Peyer's patch (tissue), 4 donors: ENCODE data around the gene AHR. TPM values are rescaled to one million over a fixed set of nuclear protein-coding genes. Genes with fewer than 3 reads are reported as not detected.

Experiments used
- DNase-seq, 3 donors: peaks; one replicate each; pipeline ENCODE4 v3.0.0-alpha.2; 2017 to 2019
- H3K27ac ChIP-seq, 4 donors: fragments of 200-600 bp; sonication (generic); one replicate each; pipeline ENCODE4 v1.5.1; 2016 to 2019
- H3K27me3 ChIP-seq, 2 donors: fragments of 200-600 bp; sonication (generic); one replicate each; pipeline ENCODE4 v1.5.1; 2019
- H3K36me3 ChIP-seq, 3 donors: fragments of 200-600 bp; sonication (generic); one replicate each; pipeline ENCODE4 v1.5.1; 2016 to 2019
- H3K4me1 ChIP-seq, 4 donors: fragments of 200-600 bp; sonication (generic); one replicate each; pipeline ENCODE4 v1.5.1; 2016 to 2019
- H3K4me3 ChIP-seq, 4 donors: fragments of 200-600 bp; sonication (generic); 1 replicate in 3 of 4; 2 replicates in 1 of 4; pipeline ENCODE4 v1.5.1; 2016 to 2019; ENCODE audit warnings: mild to moderate bottlenecking in 1 of 4
- H3K9me3 ChIP-seq, 4 donors: fragments of 200-600 bp; sonication (generic); one replicate each; pipeline ENCODE4 v1.5.1; 2016 to 2019; ENCODE audit warnings: mild to moderate bottlenecking in 1 of 4
- POLR2A ChIP-seq, 2 donors: fragments of 450-650 bp; IDR thresholded peaks; one replicate each; pipeline ENCODE4 v1.5.1; 2017; ENCODE audit warnings: antibody characterized with exemption in 2 of 2, mild to moderate bottlenecking in 2 of 2, moderate library complexity in 2 of 2
- total RNA-seq, 4 donors: library from RNA; depleted of rRNA; stranded (reverse); fragments of >200 nt; gene quantifications; one replicate each; pipeline ENCODE4 v1.1.0, GENCODE V29; 2016
- TF ChIP-seq, protein P1 (sequence below), 6 experiments: fragments of 450-650 bp in 4 of 6; fragments of 200-600 bp in 2 of 6; sonication (generic) in 1 of 6; IDR thresholded peaks; one replicate each; pipeline ENCODE4 v1.5.1; 2017 to 2019; ENCODE audit warnings: antibody characterized with exemption in 6 of 6, mild to moderate bottlenecking in 3 of 6, moderate library complexity in 1 of 6

Gene AHR
- total RNA-seq, 4 donors from 2014 or later = 24.3 to 110 (median 39.4) TPM

DNA sequence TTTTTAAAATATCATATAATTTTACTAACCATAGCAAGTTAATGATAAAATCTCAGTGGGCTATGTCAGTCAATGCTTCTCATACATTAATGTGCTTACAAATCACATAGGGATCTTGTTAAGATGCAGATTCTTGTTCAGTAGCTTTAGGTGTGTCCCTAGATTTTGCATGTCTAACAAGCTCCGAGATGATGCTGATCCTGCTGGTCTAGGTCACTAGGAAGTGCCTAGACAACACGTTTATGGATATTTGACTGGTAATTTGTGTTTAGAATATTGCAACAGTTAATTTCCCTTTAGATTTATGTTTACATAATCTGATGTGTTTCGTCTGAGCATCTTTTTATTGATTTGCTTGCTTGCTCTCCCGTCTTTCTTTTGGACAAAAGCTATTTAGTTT is 12.7 kb downstream of the AHR start:
- Histone ChIP-seq H3K27ac (no peak overlapping the region), H3K36me3 (peaks cover 0 to 33% (median 0%) of the 10 kb centered on the region in 3 donors), H3K27me3 (no peaks in the 10 kb centered on the region), H3K4me3 (no peak overlapping the region), H3K9me3 (no peaks in the 10 kb centered on the region), H3K4me1 (peaks cover 0 to 10% (median 0%) of the 10 kb centered on the region in 4 donors)
- TF ChIP-seq, protein P1, sequence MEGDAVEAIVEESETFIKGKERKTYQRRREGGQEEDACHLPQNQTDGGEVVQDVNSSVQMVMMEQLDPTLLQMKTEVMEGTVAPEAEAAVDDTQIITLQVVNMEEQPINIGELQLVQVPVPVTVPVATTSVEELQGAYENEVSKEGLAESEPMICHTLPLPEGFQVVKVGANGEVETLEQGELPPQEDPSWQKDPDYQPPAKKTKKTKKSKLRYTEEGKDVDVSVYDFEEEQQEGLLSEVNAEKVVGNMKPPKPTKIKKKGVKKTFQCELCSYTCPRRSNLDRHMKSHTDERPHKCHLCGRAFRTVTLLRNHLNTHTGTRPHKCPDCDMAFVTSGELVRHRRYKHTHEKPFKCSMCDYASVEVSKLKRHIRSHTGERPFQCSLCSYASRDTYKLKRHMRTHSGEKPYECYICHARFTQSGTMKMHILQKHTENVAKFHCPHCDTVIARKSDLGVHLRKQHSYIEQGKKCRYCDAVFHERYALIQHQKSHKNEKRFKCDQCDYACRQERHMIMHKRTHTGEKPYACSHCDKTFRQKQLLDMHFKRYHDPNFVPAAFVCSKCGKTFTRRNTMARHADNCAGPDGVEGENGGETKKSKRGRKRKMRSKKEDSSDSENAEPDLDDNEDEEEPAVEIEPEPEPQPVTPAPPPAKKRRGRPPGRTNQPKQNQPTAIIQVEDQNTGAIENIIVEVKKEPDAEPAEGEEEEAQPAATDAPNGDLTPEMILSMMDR (IDR thresholded peaks at IDR 0.05) = no peak
- no peak for TF ChIP-seq POLR2A (IDR thresholded peaks at IDR 0.05)
- no peak for DNase-seq

DNA sequence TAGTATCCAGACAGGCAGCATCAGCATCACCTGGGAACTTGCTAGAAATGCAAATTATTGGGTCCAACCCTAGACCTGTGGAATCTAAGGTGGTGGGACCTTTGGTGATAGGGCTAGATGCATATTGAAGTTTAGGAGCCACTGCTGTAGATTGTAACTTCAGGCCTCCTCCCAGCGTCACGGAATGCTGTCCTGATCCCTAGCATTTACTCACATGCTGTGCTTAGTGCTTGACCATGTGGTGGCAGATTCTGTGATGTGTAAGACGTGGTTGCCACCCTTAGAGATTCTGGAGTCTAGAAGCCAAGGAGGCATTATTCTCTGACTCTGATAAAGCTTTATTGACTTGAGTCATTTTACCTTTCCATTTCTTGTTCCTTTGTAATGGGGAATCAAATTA is 13.5 kb downstream of the AHR start:
- Histone ChIP-seq H3K4me3 (no peak overlapping the region), H3K36me3 (peaks cover 0 to 33% (median 0%) of the 10 kb centered on the region in 3 donors), H3K9me3 (no peaks in the 10 kb centered on the region), H3K4me1 (peaks cover 0 to 3% (median 0%) of the 10 kb centered on the region in 4 donors), H3K27me3 (no peaks in the 10 kb centered on the region), H3K27ac (no peak overlapping the region)
- no peak for TF ChIP-seq POLR2A (IDR thresholded peaks at IDR 0.05)
- TF ChIP-seq, protein P1 (IDR thresholded peaks at IDR 0.05) = no peak
- DNase-seq = no peak

DNA sequence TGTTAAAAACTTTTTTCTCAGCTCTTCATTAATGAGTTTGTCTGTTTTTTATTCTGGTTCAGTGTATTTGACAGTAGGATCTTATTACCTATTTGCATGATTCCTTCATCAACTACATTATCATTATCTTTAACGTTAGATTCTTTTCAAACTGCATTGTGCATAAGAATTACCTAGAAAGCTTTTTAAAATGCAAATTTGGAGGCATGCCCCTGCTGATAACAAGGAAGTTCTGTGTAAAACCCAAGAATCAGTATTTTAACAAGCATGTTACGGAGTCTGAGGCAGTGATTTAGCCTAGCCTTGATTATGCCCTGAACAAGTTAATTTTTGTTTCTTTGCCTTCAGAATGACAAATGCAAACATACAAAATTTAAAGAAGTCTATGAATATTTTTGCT is 14.2 kb downstream of the AHR start:
- Histone ChIP-seq H3K36me3 (peaks cover 0 to 33% (median 0%) of the 10 kb centered on the region in 3 donors), H3K27ac (no peak overlapping the region), H3K27me3 (no peaks in the 10 kb centered on the region), H3K4me3 (no peak overlapping the region), H3K9me3 (no peaks in the 10 kb centered on the region), H3K4me1 (peaks cover 0 to 2% (median 0%) of the 10 kb centered on the region in 4 donors)
- TF ChIP-seq, protein P1 (IDR thresholded peaks at IDR 0.05) = no peak
- no peak for TF ChIP-seq POLR2A (IDR thresholded peaks at IDR 0.05)
- DNase-seq = no peak

DNA sequence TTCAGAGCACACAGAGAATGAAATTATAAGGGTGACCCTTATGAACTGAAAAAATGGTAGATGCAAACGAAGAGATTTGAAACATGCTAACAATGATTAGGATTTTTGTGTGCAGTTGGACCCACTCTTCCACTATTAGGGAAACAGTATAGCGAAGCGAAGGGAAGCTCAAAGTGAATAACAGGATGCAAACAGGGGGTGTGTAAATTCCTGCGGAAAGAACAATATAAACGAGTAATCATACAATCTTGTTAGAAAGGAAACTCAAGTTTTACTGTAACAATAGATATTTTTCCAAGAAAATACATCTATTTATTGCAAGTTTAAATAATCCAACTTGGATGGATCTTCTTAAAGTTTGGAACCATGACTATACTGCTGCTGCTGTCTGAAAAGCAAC is 14.7 kb downstream of the AHR start:
- Histone ChIP-seq H3K27me3 (no peaks in the 10 kb centered on the region), H3K9me3 (no peaks in the 10 kb centered on the region), H3K36me3 (peaks cover 0 to 33% (median 0%) of the 10 kb centered on the region in 3 donors), H3K4me3 (no peak overlapping the region), H3K27ac (no peak overlapping the region), H3K4me1 (peaks cover 0 to 8% (median 0%) of the 10 kb centered on the region in 4 donors)
- TF ChIP-seq POLR2A (IDR thresholded peaks at IDR 0.05) = no peak
- TF ChIP-seq, protein P1 (IDR thresholded peaks at IDR 0.05) = no peak
- DNase-seq = no peak

DNA sequence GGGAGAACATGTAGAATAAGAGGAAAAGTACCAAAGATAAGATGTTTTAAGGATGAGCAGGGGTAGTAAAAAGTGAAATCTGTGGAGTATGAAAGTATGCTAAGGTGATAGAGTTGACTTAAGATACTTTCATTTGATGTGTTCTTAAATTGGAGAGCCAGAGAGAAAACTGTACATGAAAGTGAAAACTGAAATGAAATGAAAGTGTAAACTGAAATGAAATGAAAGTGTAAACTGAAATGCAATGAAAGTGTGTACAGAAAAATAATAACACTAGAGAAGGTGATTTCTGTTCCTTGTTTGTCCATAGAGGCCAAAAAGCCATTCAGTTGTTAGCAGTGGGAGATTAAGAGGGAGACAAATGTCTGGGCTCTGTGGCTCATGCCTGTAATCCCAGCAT is 17.5 kb downstream of the AHR start:
- no peak for TF ChIP-seq POLR2A (IDR thresholded peaks at IDR 0.05)
- TF ChIP-seq, protein P1 (IDR thresholded peaks at IDR 0.05) = no peak
- H3K27ac ChIP-seq = no peak overlapping the region
- H3K9me3 ChIP-seq = no peaks in the 10 kb centered on the region
- no peak for DNase-seq
- no peaks in the 10 kb centered on the region for H3K27me3 ChIP-seq
- H3K4me3 ChIP-seq = no peak overlapping the region
- peaks cover 0 to 13% (median 0%) of the 10 kb centered on the region in 4 donors for H3K4me1 ChIP-seq
- H3K36me3 ChIP-seq = peaks cover 0 to 21% (median 0%) of the 10 kb centered on the region in 3 donors

DNA sequence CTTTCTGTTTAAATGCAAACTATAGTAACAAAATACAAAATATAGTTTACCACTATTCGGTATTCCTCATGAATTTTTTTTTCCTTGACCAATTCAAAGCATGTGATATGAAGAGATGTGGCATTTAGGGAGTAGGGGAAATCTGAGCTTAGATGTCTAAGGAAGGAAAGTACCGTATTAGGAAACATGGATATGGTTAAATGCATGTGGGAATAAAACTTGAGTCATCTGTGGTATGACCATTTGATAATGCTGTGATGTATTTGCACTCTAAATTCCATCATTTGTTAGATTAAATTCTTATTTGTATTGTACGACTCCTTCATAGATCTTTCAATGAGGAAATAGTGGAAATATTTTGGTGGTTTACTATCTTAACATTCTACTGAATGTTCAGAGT is 19.7 kb downstream of the AHR start:
- TF ChIP-seq, protein P1 (IDR thresholded peaks at IDR 0.05) = no peak
- no peak for TF ChIP-seq POLR2A (IDR thresholded peaks at IDR 0.05)
- DNase-seq = no peak
- peaks cover 0 to 13% (median 0%) of the 10 kb centered on the region in 4 donors for H3K4me1 ChIP-seq
- H3K27ac ChIP-seq = no peak overlapping the region
- no peak overlapping the region for H3K4me3 ChIP-seq
- no peaks in the 10 kb centered on the region for H3K27me3 ChIP-seq
- H3K9me3 ChIP-seq = no peaks in the 10 kb centered on the region
- peaks cover 0 to under 1% (median 0%) of the 10 kb centered on the region in 3 donors for H3K36me3 ChIP-seq
